RWPE2 (cell line): ENCODE data around the gene BPIFA1.

Experiments
- ATAC-seq: fragments of 200-7000 bp; cut with Tn5 transposase; 3 replicates; pipeline ENCODE4 v1.9.1; 2021; ENCODE audit warnings: low read depth
- DNase-seq: peaks from one replicate; pipeline ENCODE4 v3.0.0-alpha.2; 2020; ENCODE audit warnings: low spot score
- H3K27ac ChIP-seq: fragments of 450-650 bp; 2 replicates; pipeline ENCODE4 v1.5.1; 2017; ENCODE audit warnings: mild to moderate bottlenecking; ENCODE audit not compliant: poor library complexity, severe bottlenecking
- H3K27me3 ChIP-seq: fragments of 250-450 bp; sonication (Bioruptor Pico); 2 replicates; pipeline ENCODE4 v1.5.1; 2021; ENCODE audit warnings: mild to moderate bottlenecking, moderate library complexity; ENCODE audit not compliant: insufficient read depth, poor library complexity, severe bottlenecking
- H3K36me3 ChIP-seq: fragments of 250-450 bp; sonication (Bioruptor Pico); 2 replicates; pipeline ENCODE4 v1.5.1; 2020; ENCODE audit warnings: low read depth, mild to moderate bottlenecking, moderate library complexity
- H3K4me1 ChIP-seq: fragments of 250-450 bp; sonication (Bioruptor Pico); 2 replicates; pipeline ENCODE4 v1.5.1; 2021; ENCODE audit warnings: mild to moderate bottlenecking, moderate library complexity; ENCODE audit not compliant: insufficient read depth, poor library complexity, severe bottlenecking
- H3K4me3 ChIP-seq: fragments of 250-450 bp; sonication (Bioruptor Pico); 2 replicates; pipeline ENCODE4 v1.5.1; 2021; ENCODE audit warnings: mild to moderate bottlenecking, moderate library complexity; ENCODE audit not compliant: severe bottlenecking
- H3K9me3 ChIP-seq: fragments of 250-450 bp; sonication (Bioruptor Pico); 2 replicates; pipeline ENCODE4 v1.5.1; 2021; ENCODE audit warnings: mild to moderate bottlenecking, moderate library complexity; ENCODE audit not compliant: severe bottlenecking
- CTCF ChIP-seq: fragments of 450-650 bp; IDR thresholded peaks from one replicate; pipeline ENCODE4 v1.5.1; 2017; ENCODE audit warnings: mild to moderate bottlenecking, moderate library complexity; ENCODE audit not compliant: poor library complexity, severe bottlenecking

Gene BPIFA1

GRCh38 chr20:33192912-33193501 lies 42.8 kb upstream of the BPIFA1 start:
- Histone ChIP-seq H3K4me3 (no peak overlapping the region), H3K36me3 (no peaks in the 10 kb centered on the region), H3K4me1 (no peaks in the 10 kb centered on the region), H3K9me3 (no peaks in the 10 kb centered on the region), H3K27me3 (peaks cover 3% of the 10 kb centered on the region), H3K27ac (no peak overlapping the region)
- TF ChIP-seq CTCF = no peak
- DNase-seq (no peak), ATAC-seq (no peak)

- no peaks in the 10 kb centered on the region for H3K36me3 ChIP-seq
- H3K27ac ChIP-seq = no peak overlapping the region
- no peak for ATAC-seq
- no peak overlapping the region for H3K4me3 ChIP-seq
- no peaks in the 10 kb centered on the region for H3K4me1 ChIP-seq
- TF ChIP-seq CTCF = no peak
- no peaks in the 10 kb centered on the region for H3K9me3 ChIP-seq
- peaks cover 26% of the 10 kb centered on the region for H3K27me3 ChIP-seq
- no peak for DNase-seq
Observed at GRCh38 chr20:33199026-33199425, 36.8 kb upstream of the BPIFA1 start.

- no peaks in the 10 kb centered on the region for H3K36me3 ChIP-seq
- H3K9me3 ChIP-seq = no peaks in the 10 kb centered on the region
- no peaks in the 10 kb centered on the region for H3K4me1 ChIP-seq
- no peak for ATAC-seq
- no peak for DNase-seq
- H3K27me3 ChIP-seq = peaks cover 42% of the 10 kb centered on the region
- H3K4me3 ChIP-seq = no peak overlapping the region
- H3K27ac ChIP-seq = no peak overlapping the region
- TF ChIP-seq CTCF = no peak
Observed at GRCh38 chr20:33202451-33202850, 33.3 kb upstream of the BPIFA1 start.

- H3K36me3 ChIP-seq = no peaks in the 10 kb centered on the region
- peaks cover 42% of the 10 kb centered on the region for H3K27me3 ChIP-seq
- no peak for TF ChIP-seq CTCF
- H3K4me1 ChIP-seq = no peaks in the 10 kb centered on the region
- no peak overlapping the region for H3K27ac ChIP-seq
- H3K4me3 ChIP-seq = no peak overlapping the region
- DNase-seq (no peak), ATAC-seq (no peak)
- H3K9me3 ChIP-seq = no peaks in the 10 kb centered on the region
Observed at GRCh38 chr20:33203444-33203843, 32.4 kb upstream of the BPIFA1 start.

- peaks cover 26% of the 10 kb centered on the region for H3K27me3 ChIP-seq
- H3K27ac ChIP-seq = no peak overlapping the region
- H3K4me3 ChIP-seq = no peak overlapping the region
- H3K9me3 ChIP-seq = no peaks in the 10 kb centered on the region
- DNase-seq = no peak
- H3K36me3 ChIP-seq = no peaks in the 10 kb centered on the region
- H3K4me1 ChIP-seq = no peaks in the 10 kb centered on the region
- no peak for TF ChIP-seq CTCF
- ATAC-seq = peak; percentile 77
Observed at GRCh38 chr20:33209789-33210188, 26.0 kb upstream of the BPIFA1 start.
